HCT116 (cell line): ENCODE data around the gene STK4. TPM values are rescaled to one million over a fixed set of nuclear protein-coding genes. Genes with fewer than 3 reads are reported as not detected.

Experiments used
- ATAC-seq: fragments of 200-7000 bp; cut with Tn5 transposase; 2 replicates; pipeline ENCODE4 v1.9.1; 2020; ENCODE audit warnings: mild to moderate bottlenecking, moderate library complexity
- BruUV-seq: library from RNA; stranded (reverse); fragments of 400-500 nt; replicated peaks from 2 replicates; lab custom pipeline; 2021; lab: Mats Ljungman, UMichigan
- CTCF ChIA-PET: fragments of 300-600 bp; sonication (Branson Sonifier 250); formaldehyde crosslinking; loops from one replicate; lab custom pipeline; 2021; ENCODE audit warnings: antibody characterized with exemption; lab: Charles Lee
- POLR2A ChIA-PET: fragments of 300-600, 350-600 bp; sonication (Branson Sonifier 250); formaldehyde crosslinking; loops from one replicate; lab custom pipeline; 2021; ENCODE audit warnings: antibody characterized with exemption; lab: Charles Lee
- RAD21 ChIA-PET, 2 experiments: fragments of 300-600 bp; sonication (Branson Sonifier 250); formaldehyde crosslinking; loops; one replicate each; lab custom pipeline; 2023; ENCODE audit warnings: low total read pairs in 2 of 2; ENCODE audit not compliant: uncharacterized antibody in 2 of 2, unreplicated experiment in 2 of 2, low non-redundant PET in 1 of 2; lab: Charles Lee
- DNase-seq: peaks from one replicate; pipeline ENCODE4 v3.0.0-alpha.2; 2010; ENCODE audit warnings: low read depth, low spot score
- H2AFZ ChIP-seq: fragments of 200-600 bp; shearing (Covaris generic), sonication (generic); 2 replicates; pipeline ENCODE4 v1.6.1; 2017; ENCODE audit warnings: low read depth, mixed run types, mixed read lengths, antibody characterized with exemption, low read length; ENCODE audit not compliant: poor library complexity, severe bottlenecking
- H3K27ac ChIP-seq: 2 replicates; pipeline ENCODE4 v1.5.1; 2012; ENCODE audit warnings: low read depth, low read length
- H3K27me3 ChIP-seq: fragments of 200-600 bp; sonication (generic); 2 replicates; pipeline ENCODE4 v1.6.1; 2016; ENCODE audit warnings: mixed run types, low read length, mixed read lengths; ENCODE audit not compliant: insufficient read depth
- H3K36me3 ChIP-seq, 2 experiments: fragments of 200-500 bp in 1 of 2; fragments of 200-600 bp in 1 of 2; sonication (Bioruptor generic) in 1 of 2; sonication (generic) in 1 of 2; 2 replicates each; pipeline versions ENCODE4 v1.5.1 to v1.6.1; 2014 to 2016; ENCODE audit warnings: low read length in 2 of 2, inconsistent platforms in 1 of 2, mixed read lengths in 1 of 2, mixed run types in 1 of 2; ENCODE audit not compliant: insufficient read depth in 2 of 2, control insufficient read depth in 1 of 2
- H3K4me1 ChIP-seq, 2 experiments: fragments of 200-600 bp in 1 of 2; sonication (generic) in 1 of 2; 2 replicates each; pipeline versions ENCODE4 v1.5.1 to v1.6.1; 2012 to 2017; ENCODE audit warnings: low read length in 2 of 2, inconsistent platforms in 1 of 2, mild to moderate bottlenecking in 1 of 2, mixed read lengths in 1 of 2, mixed run types in 1 of 2, moderate library complexity in 1 of 2; ENCODE audit not compliant: insufficient read depth in 2 of 2, control insufficient read depth in 1 of 2
- H3K4me2 ChIP-seq: fragments of 200-600 bp; sonication (generic); 2 replicates; pipeline ENCODE4 v1.6.1; 2017; ENCODE audit warnings: mixed run types, low read length, mixed read lengths
- H3K4me3 ChIP-seq, 2 experiments: fragments of 200-600 bp in 1 of 2; sonication (generic) in 1 of 2; replicated peaks in 1 of 2; 2 replicates each; pipeline ENCODE4 v1.5.1; 2011 to 2016; ENCODE audit warnings: low read length in 2 of 2, control low read depth in 1 of 2, low read depth in 1 of 2, mild to moderate bottlenecking in 1 of 2, mixed read lengths in 1 of 2, mixed run types in 1 of 2
- H3K79me2 ChIP-seq: fragments of 200-600 bp; sonication (generic); 2 replicates; pipeline ENCODE4 v1.6.1; 2017; ENCODE audit warnings: mild to moderate bottlenecking, mixed run types, low read length, moderate library complexity, mixed read lengths; ENCODE audit not compliant: insufficient read depth
- H3K9ac ChIP-seq: fragments of 200-600 bp; sonication (generic); 2 replicates; pipeline ENCODE4 v1.6.1; 2016; ENCODE audit warnings: low read length, mixed read lengths
- H3K9me2 ChIP-seq: fragments of 200-600 bp; sonication (generic), shearing (Covaris generic); 2 replicates; pipeline ENCODE4 v1.6.1; 2017; ENCODE audit warnings: mixed run types, mild to moderate bottlenecking, moderate library complexity; ENCODE audit not compliant: insufficient read depth
- H3K9me3 ChIP-seq, 2 experiments: fragments of 200-500 bp in 1 of 2; fragments of 200-600 bp in 1 of 2; sonication (Bioruptor generic) in 1 of 2; sonication (generic) in 1 of 2; 2 replicates each; pipeline ENCODE4 v1.6.1; 2014 to 2017; ENCODE audit warnings: low read length in 2 of 2, mixed read lengths in 2 of 2, inconsistent platforms in 1 of 2, low read depth in 1 of 2, mild to moderate bottlenecking in 1 of 2, mixed run types in 1 of 2, moderate library complexity in 1 of 2; ENCODE audit not compliant: control insufficient read depth in 1 of 2, insufficient read depth in 1 of 2
- H4K20me1 ChIP-seq: fragments of 200-600 bp; sonication (generic), shearing (Covaris generic); 2 replicates; pipeline ENCODE4 v1.6.1; 2017; ENCODE audit warnings: mixed run types, mild to moderate bottlenecking, moderate library complexity; ENCODE audit not compliant: insufficient read depth
- EGR1 ChIP-seq: IDR thresholded peaks from 2 replicates; pipeline ENCODE4 v1.6.1; 2012; ENCODE audit warnings: low read depth
- ELF1 ChIP-seq: IDR thresholded peaks from 2 replicates; pipeline ENCODE4 v1.6.1; 2012; ENCODE audit warnings: low read depth, borderline replicate concordance
- FOSL1 ChIP-seq: IDR thresholded peaks from 2 replicates; pipeline ENCODE4 v1.6.1; 2012; ENCODE audit warnings: low read depth
- JUND ChIP-seq: IDR thresholded peaks from 2 replicates; pipeline ENCODE4 v1.6.1; 2012
- POLR2AphosphoS5 ChIP-seq: IDR thresholded peaks from 2 replicates; pipeline ENCODE4 v1.6.1; 2011; ENCODE audit warnings: mild to moderate bottlenecking, low read depth, low read length, moderate library complexity
- SIN3A ChIP-seq: IDR thresholded peaks from 2 replicates; pipeline ENCODE4 v1.6.1; 2012; ENCODE audit warnings: low read depth
- SP1 ChIP-seq: IDR thresholded peaks from 2 replicates; pipeline ENCODE4 v1.6.1; 2012; ENCODE audit warnings: low read depth
- YY1 ChIP-seq: IDR thresholded peaks from 2 replicates; pipeline ENCODE4 v1.6.1; 2011; ENCODE audit warnings: low read length, low read depth, moderate library complexity, mild to moderate bottlenecking; ENCODE audit not compliant: insufficient replicate concordance; ENCODE audit errors: extremely low read depth
- intact Hi-C: fragments of 100-400 bp; cut with micrococcal nuclease; formaldehyde crosslinking; loops from 2 replicates; pipeline ENCODE4 v1.10.0; 2022
- total RNA-seq: library from RNA; stranded (reverse); gene quantifications from one replicate; pipeline ENCODE4 v1.2.1, GENCODE V29; 2021; ENCODE audit not compliant: unreplicated experiment
- TF ChIP-seq, protein P1 (sequence below): IDR thresholded peaks from 2 replicates; pipeline ENCODE4 v1.6.1; 2012; ENCODE audit warnings: low read depth

Gene STK4
- total RNA-seq, 1 experiment from 2014 or later = 45.4 TPM

DNA sequence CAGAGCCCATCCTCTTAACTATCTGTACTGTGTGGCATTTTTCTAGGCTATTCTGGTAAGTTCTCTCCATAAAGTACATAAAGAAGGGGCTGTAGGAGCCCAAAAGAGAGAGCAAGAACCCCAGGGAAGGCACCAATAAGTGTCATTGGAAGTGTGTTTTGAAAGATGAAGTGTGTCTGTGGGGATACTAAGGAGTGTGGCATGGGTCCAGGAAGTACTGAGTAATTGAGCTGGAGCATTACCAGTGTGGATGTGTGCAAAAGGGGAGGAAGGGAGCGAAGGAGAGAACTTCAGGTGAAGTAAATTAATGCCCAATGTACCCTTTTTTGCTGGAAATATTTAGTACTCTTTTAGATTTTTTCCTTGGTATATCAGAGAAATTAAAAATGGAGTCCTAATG lies 70.7 kb downstream of the STK4 start:
- intact Hi-C loops = no loop called here
- no peaks in the 10 kb centered on the region for H3K36me3 ChIP-seq
- no peak overlapping the region for H3K9ac ChIP-seq
- no peak for DNase-seq
- no TSS peak for BruUV-seq
- H3K27me3 ChIP-seq = no peaks in the 10 kb centered on the region
- H3K9me3 ChIP-seq = no peaks in the 10 kb centered on the region
- no peaks in the 10 kb centered on the region; the same call in 1 of the 2 replicates for H3K79me2 ChIP-seq
- no peak overlapping the region for H2AFZ ChIP-seq
- no peak overlapping the region for H3K4me3 ChIP-seq
- no peak overlapping the region; the same call in 1 of the 2 replicates for H3K4me2 ChIP-seq
- no peak overlapping the region for H3K27ac ChIP-seq
- ChIA-PET POLR2A (no interaction called here), RAD21 (no interaction called here), CTCF (interaction anchor here (1.0 kb wide), 1 partner anchor 8 kb away, joined by 3 read pairs; no protein-coding TSS in a partner anchor)
- H3K9me2 ChIP-seq = no peaks in the 10 kb centered on the region
- no peaks in the 10 kb centered on the region for H4K20me1 ChIP-seq
- peaks cover 36 to 37% of the 10 kb centered on the region in 2 experiments for H3K4me1 ChIP-seq
- no peak for ATAC-seq
- TF ChIP-seq SP1 (0 out of 2 replicates have a peak, but pooled peaks have one; percentile 19), YY1 (no peak), EGR1 (no peak), JUND (peak; percentile 34; the same call in 1 of the 2 replicates), FOSL1 (0 out of 2 replicates have a peak, but pooled peaks have one; percentile 22), POLR2AphosphoS5 (0 out of 2 replicates have a peak, but pooled peaks have one; percentile 29)

DNA sequence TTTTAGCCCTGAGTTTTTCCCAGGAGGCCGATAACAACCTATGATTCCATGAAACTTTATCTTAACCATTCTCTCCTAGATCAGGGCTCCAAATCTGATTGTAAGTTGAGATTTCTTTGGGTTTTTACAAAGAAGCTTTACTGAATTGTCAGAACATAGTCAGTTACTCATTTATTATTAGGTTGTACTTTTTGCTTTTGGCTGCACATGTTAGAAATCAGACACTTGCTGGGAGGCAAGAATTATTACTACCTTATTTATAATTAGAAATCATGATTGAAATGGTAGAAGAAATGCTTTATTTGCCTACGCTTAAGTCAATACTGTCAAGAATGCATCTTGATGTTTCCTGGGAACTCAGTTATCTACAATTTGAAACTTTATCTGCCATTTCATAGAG lies 71.3 kb downstream of the STK4 start:
- Histone ChIP-seq H3K4me1 (peaks cover 40 to 41% of the 10 kb centered on the region in 2 experiments), H3K9ac (no peak overlapping the region), H3K9me3 (no peaks in the 10 kb centered on the region), H3K36me3 (no peaks in the 10 kb centered on the region), H2AFZ (no peak overlapping the region), H3K27ac (no peak overlapping the region), H3K27me3 (no peaks in the 10 kb centered on the region), H3K4me2 (no peak overlapping the region), H3K79me2 (no peaks in the 10 kb centered on the region), H3K9me2 (no peaks in the 10 kb centered on the region), H3K4me3 (no peak overlapping the region), H4K20me1 (no peaks in the 10 kb centered on the region)
- RAD21 ChIA-PET = no interaction called here
- POLR2A ChIA-PET = no interaction called here
- intact Hi-C loops = no loop called here
- no peak for DNase-seq
- TF ChIP-seq JUND (no peak), ELF1 (no peak), SIN3A (no peak), EGR1 (no peak)
- TF ChIP-seq, protein P1, sequence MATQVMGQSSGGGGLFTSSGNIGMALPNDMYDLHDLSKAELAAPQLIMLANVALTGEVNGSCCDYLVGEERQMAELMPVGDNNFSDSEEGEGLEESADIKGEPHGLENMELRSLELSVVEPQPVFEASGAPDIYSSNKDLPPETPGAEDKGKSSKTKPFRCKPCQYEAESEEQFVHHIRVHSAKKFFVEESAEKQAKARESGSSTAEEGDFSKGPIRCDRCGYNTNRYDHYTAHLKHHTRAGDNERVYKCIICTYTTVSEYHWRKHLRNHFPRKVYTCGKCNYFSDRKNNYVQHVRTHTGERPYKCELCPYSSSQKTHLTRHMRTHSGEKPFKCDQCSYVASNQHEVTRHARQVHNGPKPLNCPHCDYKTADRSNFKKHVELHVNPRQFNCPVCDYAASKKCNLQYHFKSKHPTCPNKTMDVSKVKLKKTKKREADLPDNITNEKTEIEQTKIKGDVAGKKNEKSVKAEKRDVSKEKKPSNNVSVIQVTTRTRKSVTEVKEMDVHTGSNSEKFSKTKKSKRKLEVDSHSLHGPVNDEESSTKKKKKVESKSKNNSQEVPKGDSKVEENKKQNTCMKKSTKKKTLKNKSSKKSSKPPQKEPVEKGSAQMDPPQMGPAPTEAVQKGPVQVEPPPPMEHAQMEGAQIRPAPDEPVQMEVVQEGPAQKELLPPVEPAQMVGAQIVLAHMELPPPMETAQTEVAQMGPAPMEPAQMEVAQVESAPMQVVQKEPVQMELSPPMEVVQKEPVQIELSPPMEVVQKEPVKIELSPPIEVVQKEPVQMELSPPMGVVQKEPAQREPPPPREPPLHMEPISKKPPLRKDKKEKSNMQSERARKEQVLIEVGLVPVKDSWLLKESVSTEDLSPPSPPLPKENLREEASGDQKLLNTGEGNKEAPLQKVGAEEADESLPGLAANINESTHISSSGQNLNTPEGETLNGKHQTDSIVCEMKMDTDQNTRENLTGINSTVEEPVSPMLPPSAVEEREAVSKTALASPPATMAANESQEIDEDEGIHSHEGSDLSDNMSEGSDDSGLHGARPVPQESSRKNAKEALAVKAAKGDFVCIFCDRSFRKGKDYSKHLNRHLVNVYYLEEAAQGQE = no peak
- BruUV-seq = no TSS peak
- no peak for ATAC-seq
- CTCF ChIA-PET = interaction anchor here (1.0 kb wide), 1 partner anchor 9 kb away, joined by 3 read pairs; no protein-coding TSS in a partner anchor
